ENCODE measurements around the gene AREL1.

AREL1 gene

DNA sequence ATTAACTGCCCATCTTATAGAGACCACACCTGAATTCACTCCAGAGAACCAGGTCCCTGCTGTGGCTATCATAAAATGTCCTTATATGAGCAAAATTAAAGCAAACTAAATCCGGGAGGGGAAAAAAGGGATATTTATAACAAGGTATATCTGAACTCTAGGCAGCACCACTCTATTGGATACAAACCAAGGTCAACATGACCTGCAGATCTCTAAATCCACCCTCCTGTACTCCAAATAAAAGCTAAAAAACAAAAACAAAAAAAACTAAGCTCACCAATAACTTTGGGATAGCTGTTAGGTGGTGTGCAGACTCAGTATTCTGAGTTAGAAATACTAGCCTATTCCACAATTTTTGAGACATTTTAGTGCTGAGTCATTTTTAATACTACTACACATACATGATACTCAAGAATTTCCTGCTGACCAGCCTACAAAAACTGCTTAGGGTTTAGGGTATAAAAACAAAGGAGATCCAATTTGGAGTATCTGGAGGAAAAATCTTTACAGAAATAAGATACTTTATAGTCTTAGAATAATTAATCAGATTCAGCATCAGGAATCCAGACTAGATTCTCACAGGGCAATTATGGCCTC, 54.2 kb downstream of the AREL1 start:
- H3K27ac ChIP-seq = peak overlapping the region; percentile 13
- in situ Hi-C loops (cut with HindIII; ENCODE audit: low pct_ligation_motif_present, low sequenced_read_pairs) = no loop called here
- no peaks in the 10 kb centered on the region for H3K27me3 ChIP-seq (replicated peaks)
- peaks cover 21% of the 10 kb centered on the region for H3K36me3 ChIP-seq (replicated peaks)
- DNase-seq = no peak
- no peak overlapping the region for H3K4me3 ChIP-seq (ENCODE audit: low read depth, low read length)
- TF ChIP-seq, protein P1, sequence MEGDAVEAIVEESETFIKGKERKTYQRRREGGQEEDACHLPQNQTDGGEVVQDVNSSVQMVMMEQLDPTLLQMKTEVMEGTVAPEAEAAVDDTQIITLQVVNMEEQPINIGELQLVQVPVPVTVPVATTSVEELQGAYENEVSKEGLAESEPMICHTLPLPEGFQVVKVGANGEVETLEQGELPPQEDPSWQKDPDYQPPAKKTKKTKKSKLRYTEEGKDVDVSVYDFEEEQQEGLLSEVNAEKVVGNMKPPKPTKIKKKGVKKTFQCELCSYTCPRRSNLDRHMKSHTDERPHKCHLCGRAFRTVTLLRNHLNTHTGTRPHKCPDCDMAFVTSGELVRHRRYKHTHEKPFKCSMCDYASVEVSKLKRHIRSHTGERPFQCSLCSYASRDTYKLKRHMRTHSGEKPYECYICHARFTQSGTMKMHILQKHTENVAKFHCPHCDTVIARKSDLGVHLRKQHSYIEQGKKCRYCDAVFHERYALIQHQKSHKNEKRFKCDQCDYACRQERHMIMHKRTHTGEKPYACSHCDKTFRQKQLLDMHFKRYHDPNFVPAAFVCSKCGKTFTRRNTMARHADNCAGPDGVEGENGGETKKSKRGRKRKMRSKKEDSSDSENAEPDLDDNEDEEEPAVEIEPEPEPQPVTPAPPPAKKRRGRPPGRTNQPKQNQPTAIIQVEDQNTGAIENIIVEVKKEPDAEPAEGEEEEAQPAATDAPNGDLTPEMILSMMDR (IDR thresholded peaks at IDR 0.05; ENCODE audit: low read depth, low read length, missing control alignments) = no peak

DNA sequence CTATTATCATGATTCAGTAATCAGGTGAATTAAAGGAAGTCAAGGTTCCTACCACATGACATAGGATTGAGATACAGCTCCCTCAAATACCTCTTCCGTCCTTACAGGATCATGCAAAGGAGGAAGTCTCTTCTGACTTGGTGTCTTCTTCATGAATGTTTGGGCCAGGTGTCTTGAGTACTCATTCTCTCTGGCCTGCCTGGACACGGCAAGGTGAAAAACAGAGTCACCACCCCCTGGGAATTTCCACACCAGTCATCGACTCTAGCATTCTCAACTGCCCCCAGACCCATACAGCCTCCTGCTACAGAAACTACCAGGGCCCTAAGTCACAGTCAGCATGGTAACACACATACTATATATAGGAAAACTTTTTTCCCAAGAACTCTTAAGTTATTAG, 55.9 kb downstream of the AREL1 start:
- no peaks in the 10 kb centered on the region for H3K27me3 ChIP-seq (replicated peaks)
- DNase-seq = no peak
- TF ChIP-seq, protein P1 (IDR thresholded peaks at IDR 0.05; ENCODE audit: low read depth, low read length, missing control alignments) = no peak
- peaks cover 8% of the 10 kb centered on the region for H3K36me3 ChIP-seq (replicated peaks)
- no peak overlapping the region for H3K4me3 ChIP-seq (ENCODE audit: low read depth, low read length)
- H3K27ac ChIP-seq = no peak overlapping the region
- in situ Hi-C loops (cut with HindIII; ENCODE audit: low pct_ligation_motif_present, low sequenced_read_pairs) = no loop called here

DNA sequence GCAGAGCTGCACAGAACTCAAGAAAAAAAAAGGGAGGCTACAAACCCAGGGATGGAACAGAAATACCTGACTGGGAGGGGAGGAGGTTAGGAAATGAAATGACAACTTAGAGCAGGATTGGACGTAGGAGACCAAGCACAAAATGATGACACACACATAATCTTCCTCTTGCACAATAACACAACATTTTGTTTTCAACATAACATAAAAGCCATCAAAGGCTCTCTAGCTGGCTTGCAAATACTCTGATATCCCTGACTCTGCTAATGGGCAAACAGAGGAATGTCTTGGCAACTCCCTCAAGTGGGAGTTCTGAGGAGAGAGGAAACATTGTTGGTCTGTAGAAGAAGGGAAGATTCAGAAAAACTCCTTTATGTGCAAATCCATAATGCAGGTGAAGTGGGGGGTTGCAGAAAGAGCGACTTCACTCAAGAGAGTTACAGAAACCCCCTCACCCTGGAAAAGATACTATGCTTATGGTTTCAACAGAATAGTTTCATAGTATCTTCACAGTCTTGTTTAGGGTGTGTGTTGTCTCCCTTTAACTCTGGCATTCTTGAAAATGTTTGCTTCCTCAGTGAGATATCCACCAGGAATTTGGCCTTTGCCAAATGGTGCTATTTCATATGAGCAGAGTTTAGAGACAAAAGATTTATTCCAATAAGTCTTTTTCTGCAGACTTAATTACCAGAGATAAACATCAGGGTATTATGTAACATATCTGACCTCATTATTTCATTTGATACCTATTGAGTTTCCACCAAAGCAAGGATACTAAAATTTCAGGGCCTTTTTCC, 57.1 kb downstream of the AREL1 start:
- Histone ChIP-seq H3K27me3 (replicated peaks) (no peaks in the 10 kb centered on the region), H3K4me3 (ENCODE audit: low read depth, low read length) (no peak overlapping the region), H3K36me3 (replicated peaks) (peaks cover 6% of the 10 kb centered on the region), H3K27ac (peak overlapping the region; percentile 51)
- peak; percentile 32 for DNase-seq
- in situ Hi-C loops (cut with HindIII; ENCODE audit: low pct_ligation_motif_present, low sequenced_read_pairs) = no loop called here
- TF ChIP-seq, protein P1 (IDR thresholded peaks at IDR 0.05; ENCODE audit: low read depth, low read length, missing control alignments) = peak; percentile 1

DNA sequence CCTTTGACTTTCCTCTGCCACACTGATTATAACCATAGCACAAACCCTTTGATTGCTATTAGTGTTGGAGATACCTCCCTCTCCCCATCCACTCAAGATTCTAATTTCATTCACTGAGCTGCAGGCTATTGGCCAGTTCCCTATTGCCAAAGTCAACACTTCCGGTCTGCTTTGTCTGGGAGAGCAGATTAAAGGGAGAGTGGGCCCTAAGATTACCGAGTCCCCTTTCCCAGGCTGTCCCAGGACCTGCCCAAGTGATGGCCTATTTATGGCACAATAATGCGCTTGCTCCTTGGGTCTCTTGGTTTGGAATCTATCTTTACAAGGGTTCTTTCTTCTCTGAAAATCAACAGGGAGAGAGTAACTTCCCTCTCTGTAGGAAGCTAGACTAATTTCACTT, 57.9 kb downstream of the AREL1 start:
- H3K27ac ChIP-seq = peak overlapping the region; percentile 51
- TF ChIP-seq, protein P1 (IDR thresholded peaks at IDR 0.05; ENCODE audit: low read depth, low read length, missing control alignments) = no peak
- in situ Hi-C loops (cut with HindIII; ENCODE audit: low pct_ligation_motif_present, low sequenced_read_pairs) = no loop called here
- H3K27me3 ChIP-seq (replicated peaks) = no peaks in the 10 kb centered on the region
- no peak overlapping the region for H3K4me3 ChIP-seq (ENCODE audit: low read depth, low read length)
- H3K36me3 ChIP-seq (replicated peaks) = peaks cover 3% of the 10 kb centered on the region
- DNase-seq = no peak

DNA sequence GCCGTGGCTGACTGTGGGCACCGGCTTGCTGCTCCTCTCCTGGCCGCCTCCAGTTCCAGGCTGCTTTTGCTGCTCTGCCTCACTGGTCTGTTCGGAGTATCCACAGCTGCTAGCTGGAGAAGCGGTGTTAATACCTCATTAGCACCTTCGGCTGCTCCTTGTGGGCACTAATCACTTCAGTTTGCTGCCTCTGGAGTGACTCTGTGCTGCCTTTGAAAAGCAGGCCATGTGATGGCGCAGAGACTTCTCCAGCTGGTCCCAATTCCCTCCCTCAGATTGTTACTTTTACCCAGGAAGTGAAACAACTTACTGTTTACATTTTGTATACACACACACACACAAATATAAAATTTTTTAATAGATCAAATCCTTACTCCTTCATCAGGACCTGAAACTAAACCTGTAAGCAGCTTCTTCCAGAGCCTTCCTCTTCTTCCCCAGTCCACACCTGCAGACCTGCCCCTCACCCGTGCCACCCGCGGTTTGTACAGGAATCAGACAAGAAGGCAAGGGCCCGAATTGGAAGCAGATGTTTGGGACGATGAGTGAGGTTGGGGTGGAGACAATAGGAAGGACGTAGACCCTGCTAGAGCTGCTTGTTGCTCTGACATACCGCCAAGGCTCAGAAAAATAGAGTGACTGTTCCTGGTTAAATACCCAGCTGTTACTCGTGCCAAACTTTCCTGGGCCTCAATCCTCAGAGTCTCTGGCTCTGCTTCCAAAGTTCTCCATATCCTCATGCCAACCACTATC, 59.3 kb downstream of the AREL1 start:
- peaks cover 3% of the 10 kb centered on the region for H3K36me3 ChIP-seq (replicated peaks)
- in situ Hi-C loops (cut with HindIII; ENCODE audit: low pct_ligation_motif_present, low sequenced_read_pairs) = no loop called here
- H3K27me3 ChIP-seq (replicated peaks) = no peaks in the 10 kb centered on the region
- H3K27ac ChIP-seq = no peak overlapping the region
- DNase-seq = no peak
- TF ChIP-seq, protein P1 (IDR thresholded peaks at IDR 0.05; ENCODE audit: low read depth, low read length, missing control alignments) = no peak
- H3K4me3 ChIP-seq (ENCODE audit: low read depth, low read length) = no peak overlapping the region

All from brain microvascular endothelial cell (primary cell).